Effector memory CD8-positive, alpha-beta T cell (primary cell): Measurements from ENCODE around the gene OR4D11.
"Not testable (repeated sequence)": the region's sequence is repeated elsewhere in the genome, so short reads cannot be mapped to it uniquely, and the experiment has no call there.

Source experiments
- ATAC-seq: fragments of 150-1000 bp; cut with Tn5 transposase; replicated peaks from 2 replicates; pipeline ENCODE4 v1.10.0; 2021; ENCODE audit warnings: mild to moderate bottlenecking, moderate library complexity
- DNase-seq, 3 experiments: peaks; one replicate each; pipeline ENCODE4 v3.0.0; 2021
- H3K27ac Mint-ChIP-seq, 2 donors: one replicate each; pipeline ENCODE4 v1.8.0; 2022; ENCODE audit warnings: mild to moderate bottlenecking in 2 of 2, mixed read lengths in 2 of 2, moderate library complexity in 2 of 2
- H3K27me3 Mint-ChIP-seq, 2 donors: one replicate each; pipeline ENCODE4 v1.8.0; 2022; ENCODE audit warnings: mixed read lengths in 2 of 2
- H3K36me3 Mint-ChIP-seq: one replicate; pipeline ENCODE4 v1.8.0; 2022; ENCODE audit warnings: mild to moderate bottlenecking, moderate library complexity, mixed read lengths; ENCODE audit not compliant: insufficient read depth
- H3K4me1 Mint-ChIP-seq, 2 donors: one replicate each; pipeline ENCODE4 v1.8.0; 2022; ENCODE audit warnings: low read depth in 2 of 2, mixed read lengths in 2 of 2
- H3K4me3 Mint-ChIP-seq, 2 donors: one replicate each; pipeline ENCODE4 v1.8.0; 2022; ENCODE audit warnings: mild to moderate bottlenecking in 2 of 2, mixed read lengths in 2 of 2, moderate library complexity in 2 of 2
- H3K9me3 Mint-ChIP-seq, 2 donors: one replicate each; pipeline ENCODE4 v1.8.0; 2022; ENCODE audit warnings: mixed read lengths in 2 of 2

The OR4D11 gene

DNA sequence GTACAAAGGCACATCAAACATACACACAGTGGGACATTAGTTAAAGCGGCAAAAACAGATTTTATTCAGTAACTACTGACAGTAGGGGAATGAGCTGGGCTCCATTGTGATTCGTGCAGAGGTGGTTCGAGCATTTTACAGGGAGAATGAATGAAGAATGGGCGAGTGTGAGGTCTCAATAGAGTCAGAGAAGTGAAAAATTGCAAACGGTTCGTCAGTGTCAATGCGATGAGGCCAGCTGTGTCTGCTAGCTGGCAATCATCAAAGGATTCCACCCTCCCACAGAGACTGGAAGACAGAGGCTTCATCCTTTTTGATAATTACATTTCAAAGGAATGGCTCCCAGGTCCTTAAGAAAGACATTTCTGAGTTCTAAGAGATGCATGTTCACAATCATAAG is 25.3 kb downstream of the OR4D11 start:
- Mint-ChIP-seq H3K27me3 (peaks cover 30 to 43% of the 10 kb centered on the region in 2 donors), H3K36me3 (no peaks in the 10 kb centered on the region), H3K27ac (no peak overlapping the region), H3K4me3 (no peak overlapping the region), H3K4me1 (no peaks in the 10 kb centered on the region), H3K9me3 (no peaks in the 10 kb centered on the region)
- no peak for ATAC-seq
- no peak for DNase-seq

DNA sequence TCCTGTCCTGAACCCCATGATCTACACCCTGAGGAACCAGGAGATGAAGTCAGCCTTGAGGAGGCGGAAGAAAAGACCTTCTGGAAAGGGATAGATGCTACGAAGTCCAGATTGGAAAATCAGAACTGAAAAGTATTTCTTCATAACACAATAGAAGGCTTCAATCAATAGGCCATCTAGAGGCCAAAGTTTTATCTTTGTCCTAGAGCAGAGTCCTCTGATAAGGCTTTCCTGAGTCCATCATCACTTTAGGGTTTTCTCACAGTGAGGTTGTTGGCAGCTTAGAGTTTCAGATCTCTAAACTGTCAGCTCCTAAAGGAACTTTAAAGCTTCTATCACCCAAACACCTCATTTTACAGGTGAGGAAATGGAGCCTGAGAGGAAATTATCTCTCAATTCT is 29.2 kb downstream of the OR4D11 start:
- Mint-ChIP-seq H3K9me3 (no peaks in the 10 kb centered on the region), H3K27ac (no peak overlapping the region), H3K36me3 (no peaks in the 10 kb centered on the region), H3K4me1 (peaks cover 0 to 9% of the 10 kb centered on the region in 2 donors), H3K27me3 (peaks cover 10 to 17% of the 10 kb centered on the region in 2 donors), H3K4me3 (no peak overlapping the region)
- no peak for DNase-seq
- ATAC-seq: no peak

DNA sequence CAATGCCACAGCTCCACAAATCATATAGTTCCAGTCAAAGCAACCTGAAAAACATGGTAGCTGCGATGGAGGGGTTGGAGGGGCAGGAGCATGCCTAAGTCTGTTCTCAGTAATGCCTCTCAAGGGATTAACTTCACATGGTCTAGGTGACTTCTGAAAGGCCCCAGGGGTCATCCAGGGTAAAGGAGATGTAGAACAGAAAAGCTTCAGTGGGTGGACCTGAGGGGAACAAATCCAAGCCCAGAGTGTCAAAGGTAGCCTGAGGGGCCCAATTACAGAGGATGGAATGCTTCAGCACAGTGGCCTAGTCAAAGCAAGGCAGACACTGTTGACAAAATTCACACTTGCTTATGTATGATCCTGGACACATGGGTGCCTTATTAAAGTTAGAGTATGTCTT is 31.3 kb downstream of the OR4D11 start:
- Mint-ChIP-seq H3K4me1 (peaks cover 0 to 13% of the 10 kb centered on the region in 2 donors), H3K27ac (no peak overlapping the region), H3K9me3 (no peaks in the 10 kb centered on the region), H3K27me3 (peaks cover 10 to 17% of the 10 kb centered on the region in 2 donors), H3K36me3 (peaks cover 3% of the 10 kb centered on the region), H3K4me3 (no peak overlapping the region)
- DNase-seq (no peak), ATAC-seq (no peak)

DNA sequence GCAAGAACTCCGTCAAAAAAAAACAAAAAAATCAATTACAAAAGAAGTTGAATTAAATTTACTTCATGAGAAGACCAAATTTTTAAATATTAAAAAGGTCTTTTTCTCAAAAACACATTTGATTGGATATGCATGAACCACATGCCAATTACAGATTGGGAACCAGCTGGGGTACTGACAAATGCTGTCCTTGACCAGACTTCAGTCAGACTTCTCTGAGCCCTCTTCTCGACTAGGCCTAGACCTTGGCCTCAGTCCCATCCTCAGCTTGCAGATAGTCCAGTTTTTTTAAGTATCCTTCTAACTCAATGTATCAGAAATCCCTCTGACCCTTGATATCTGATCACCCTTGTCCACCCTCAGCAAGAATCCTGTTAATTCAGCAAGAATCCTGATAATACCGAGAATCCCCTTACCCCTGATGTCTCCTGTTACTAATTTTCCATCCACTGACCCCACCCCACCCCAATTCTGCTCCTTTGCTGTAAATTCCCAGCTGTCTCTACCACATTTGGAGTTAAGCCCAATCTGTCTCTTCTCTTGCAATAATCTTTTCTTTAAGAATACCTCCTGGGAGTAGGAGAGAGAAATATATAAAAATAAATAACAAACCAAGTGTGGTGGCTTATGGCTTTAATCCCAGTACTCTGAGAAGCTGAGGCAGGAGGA is 38.9 kb downstream of the OR4D11 start:
- Mint-ChIP-seq H3K4me3 (no peak overlapping the region), H3K27me3 (peaks cover 8 to 12% of the 10 kb centered on the region in 2 donors), H3K27ac (no peak overlapping the region), H3K36me3 (peaks cover 3% of the 10 kb centered on the region), H3K9me3 (no peaks in the 10 kb centered on the region), H3K4me1 (peaks cover 0 to 7% of the 10 kb centered on the region in 2 donors)
- DNase-seq (no peak), ATAC-seq (no peak)

DNA sequence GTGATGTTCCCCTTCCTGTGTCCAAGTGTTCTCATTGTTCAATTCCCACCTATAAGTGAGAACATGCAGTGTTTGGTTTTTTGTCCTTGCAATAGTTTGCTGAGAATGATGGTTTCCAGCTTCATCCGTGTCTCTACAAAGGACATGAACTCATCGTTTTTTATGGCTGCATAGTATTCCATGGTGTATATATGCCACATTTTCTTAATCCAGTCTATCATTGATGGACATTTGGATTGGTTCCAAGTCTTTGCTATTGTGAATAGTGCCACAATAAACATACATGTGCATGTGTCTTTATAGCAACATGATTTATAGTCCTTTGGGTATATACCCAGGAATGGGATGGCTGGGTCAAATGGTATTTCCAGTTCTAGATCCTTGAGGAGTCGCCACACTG is 40.3 kb downstream of the OR4D11 start:
- not testable (repeated sequence) for ATAC-seq, DNase-seq, H3K36me3 Mint-ChIP-seq, H3K9me3 Mint-ChIP-seq, H3K4me1 Mint-ChIP-seq, H3K27ac Mint-ChIP-seq, H3K4me3 Mint-ChIP-seq
- H3K27me3 Mint-ChIP-seq: peaks cover 8 to 12% of the 10 kb centered on the region in 2 donors

DNA sequence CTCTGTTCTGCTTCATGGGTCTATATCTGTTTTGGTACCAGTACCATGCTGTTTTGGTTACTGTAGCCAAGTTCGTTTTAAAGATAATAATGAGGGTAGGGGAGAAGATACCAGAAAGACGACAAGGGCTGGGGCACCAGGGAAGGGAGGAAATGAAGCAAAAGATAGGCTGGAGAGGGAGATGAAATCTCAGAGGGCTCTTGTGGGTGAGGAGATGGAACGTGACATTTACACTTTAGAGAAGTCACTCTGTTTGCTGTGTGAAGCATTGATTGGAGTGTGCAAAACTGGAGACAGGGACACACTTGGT is 41.4 kb downstream of the OR4D11 start:
- H3K27me3 Mint-ChIP-seq: peaks cover 8 to 12% of the 10 kb centered on the region in 2 donors
- no peak for ATAC-seq
- no peak for DNase-seq
- H3K27ac Mint-ChIP-seq: no peak overlapping the region
- peaks cover 3 to 6% of the 10 kb centered on the region in 2 donors for H3K4me1 Mint-ChIP-seq
- no peak overlapping the region for H3K4me3 Mint-ChIP-seq
- H3K9me3 Mint-ChIP-seq: no peaks in the 10 kb centered on the region
- peaks cover 5% of the 10 kb centered on the region for H3K36me3 Mint-ChIP-seq

DNA sequence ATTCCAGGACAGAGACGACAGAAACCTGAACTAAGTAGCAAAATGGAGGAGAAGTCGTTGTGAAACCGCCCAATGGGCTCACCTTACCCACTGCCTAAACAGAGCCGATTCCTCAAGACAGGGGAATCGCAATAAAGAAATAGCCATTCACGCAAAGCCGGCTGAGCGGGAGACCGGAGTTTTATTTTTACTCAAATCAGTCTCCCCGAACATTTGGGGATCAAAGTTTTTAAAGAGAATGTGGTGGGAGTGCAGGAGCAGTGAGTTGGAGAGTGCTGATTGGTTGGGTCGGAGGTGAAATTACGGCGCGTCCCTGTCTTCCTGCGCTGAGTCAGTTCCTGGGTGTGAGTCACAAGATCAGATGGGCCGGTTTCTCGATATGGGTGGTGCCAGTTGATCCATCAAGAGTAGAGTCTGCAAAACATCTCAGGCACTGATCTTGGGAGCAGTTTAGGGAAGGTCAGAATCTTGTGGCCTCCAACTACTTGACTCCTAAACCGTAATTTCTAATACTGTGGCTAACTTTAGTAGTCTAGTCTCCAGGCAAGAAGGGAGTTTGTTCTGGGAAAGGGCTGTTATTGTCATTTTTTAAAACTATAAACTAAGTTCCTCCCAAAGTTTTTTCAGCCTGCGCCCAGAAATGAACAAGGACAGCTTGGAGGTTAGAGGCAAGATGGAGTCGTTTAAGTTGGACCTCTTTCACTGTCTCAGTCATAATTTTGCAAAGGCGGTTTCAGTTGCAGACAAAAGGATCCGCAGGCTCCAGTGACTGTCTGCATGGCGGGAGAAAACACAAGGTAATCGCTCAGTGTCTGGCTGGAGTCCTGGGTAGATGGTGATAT is 42.0 kb downstream of the OR4D11 start:
- Mint-ChIP-seq H3K27me3 (peaks cover 8 to 12% of the 10 kb centered on the region in 2 donors), H3K4me3 (no peak overlapping the region), H3K9me3 (no peaks in the 10 kb centered on the region), H3K4me1 (peaks cover 3 to 7% of the 10 kb centered on the region in 2 donors), H3K27ac (no peak overlapping the region), H3K36me3 (peaks cover 11% of the 10 kb centered on the region)
- DNase-seq (no peak), ATAC-seq (no peak)

DNA sequence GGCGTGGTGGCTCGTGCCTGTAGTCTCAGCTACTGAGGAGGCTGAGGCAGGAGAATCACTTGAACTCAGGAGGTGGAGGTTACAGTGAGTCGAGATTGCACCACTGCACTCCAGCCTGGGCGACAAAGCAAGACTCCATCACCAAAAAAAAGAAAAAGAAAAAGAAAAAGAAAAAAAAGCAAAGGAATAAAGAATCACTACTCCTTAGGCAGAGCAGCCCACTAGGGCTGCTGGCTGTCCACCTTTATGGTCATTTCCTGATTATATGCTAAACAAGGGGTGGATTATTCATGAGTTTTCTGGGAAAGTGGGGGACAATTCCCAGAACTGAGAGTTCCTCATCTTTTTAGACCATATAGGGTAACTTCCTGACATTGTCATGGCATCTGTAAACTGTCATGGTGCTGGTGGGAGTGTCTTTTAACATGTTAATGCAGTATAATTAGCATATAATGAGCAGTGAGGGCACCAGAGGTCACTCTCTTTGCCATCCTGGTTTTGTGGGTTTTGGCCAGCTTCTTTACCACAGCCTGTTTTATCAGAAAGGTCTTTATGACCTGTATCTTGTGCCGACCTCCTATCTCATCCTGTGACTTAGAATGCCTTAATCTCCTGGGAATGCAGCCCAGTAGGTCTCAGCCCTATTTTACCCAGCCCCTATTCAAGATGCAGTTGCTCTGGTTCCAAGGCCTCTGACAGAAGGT is 44.4 kb downstream of the OR4D11 start:
- not testable (repeated sequence) for ATAC-seq, H3K27ac Mint-ChIP-seq, DNase-seq, H3K9me3 Mint-ChIP-seq, H3K4me3 Mint-ChIP-seq
- peaks cover 8 to 12% of the 10 kb centered on the region in 2 donors for H3K27me3 Mint-ChIP-seq
- peaks cover 32% of the 10 kb centered on the region for H3K36me3 Mint-ChIP-seq
- peaks cover 17% of the 10 kb centered on the region in 2 donors for H3K4me1 Mint-ChIP-seq

DNA sequence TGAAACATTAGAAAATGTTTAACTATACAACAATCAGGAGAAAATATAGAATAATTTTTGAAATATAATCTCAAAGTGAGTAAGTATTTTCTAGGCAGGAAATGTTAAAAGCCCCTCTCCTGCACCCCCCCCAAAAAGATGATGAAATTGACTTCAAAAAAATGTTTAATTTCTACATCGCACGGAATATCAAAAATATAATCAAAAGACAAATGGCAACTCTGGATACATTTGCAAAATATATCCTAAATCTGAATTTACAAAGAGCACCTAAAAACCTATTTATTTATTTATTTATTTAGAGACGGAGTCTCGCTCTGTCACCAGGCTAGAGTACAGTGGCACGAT is 44.9 kb downstream of the OR4D11 start:
- Mint-ChIP-seq H3K4me1 (peaks cover 17% of the 10 kb centered on the region in 2 donors), H3K36me3 (peaks cover 32% of the 10 kb centered on the region), H3K27me3 (peaks cover 8 to 12% of the 10 kb centered on the region in 2 donors), H3K9me3 (no peaks in the 10 kb centered on the region), H3K27ac (no peak overlapping the region), H3K4me3 (no peak overlapping the region)
- DNase-seq (no peak), ATAC-seq (no peak)

DNA sequence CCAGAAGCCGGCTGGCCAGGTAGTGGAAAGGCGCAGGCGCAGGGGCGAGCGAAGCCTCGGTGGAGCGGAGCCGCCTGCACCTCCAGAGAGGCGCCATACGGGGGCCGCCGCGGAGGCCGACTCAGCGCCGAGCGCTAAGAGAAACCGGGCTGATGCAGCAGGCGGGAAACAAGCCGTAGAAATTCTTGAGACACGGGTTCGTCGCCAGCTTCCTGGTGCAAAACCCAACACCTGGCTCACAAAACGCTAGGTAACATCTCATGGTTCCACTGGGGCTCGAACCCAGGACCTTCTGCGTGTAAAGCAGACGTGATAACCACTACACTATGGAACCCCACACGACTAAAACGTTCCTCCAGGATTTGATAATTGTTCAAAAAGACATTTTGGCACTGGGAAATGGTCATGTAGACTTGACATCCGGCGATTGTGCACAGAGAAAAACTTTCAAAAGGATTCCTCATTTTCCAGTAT is 47.0 kb downstream of the OR4D11 start:
- ATAC-seq: peak; percentile 86
- peaks cover 36% of the 10 kb centered on the region for H3K36me3 Mint-ChIP-seq
- H3K27ac Mint-ChIP-seq: peak overlapping the region; percentile 99 to 100
- H3K4me1 Mint-ChIP-seq: peaks cover 17% of the 10 kb centered on the region in 2 donors
- DNase-seq: peak; percentile 81 to 87 (median 81)
- peaks cover 0 to under 1% of the 10 kb centered on the region in 2 donors for H3K27me3 Mint-ChIP-seq
- peak overlapping the region; percentile 88 to 96 for H3K4me3 Mint-ChIP-seq
- H3K9me3 Mint-ChIP-seq: no peaks in the 10 kb centered on the region

DNA sequence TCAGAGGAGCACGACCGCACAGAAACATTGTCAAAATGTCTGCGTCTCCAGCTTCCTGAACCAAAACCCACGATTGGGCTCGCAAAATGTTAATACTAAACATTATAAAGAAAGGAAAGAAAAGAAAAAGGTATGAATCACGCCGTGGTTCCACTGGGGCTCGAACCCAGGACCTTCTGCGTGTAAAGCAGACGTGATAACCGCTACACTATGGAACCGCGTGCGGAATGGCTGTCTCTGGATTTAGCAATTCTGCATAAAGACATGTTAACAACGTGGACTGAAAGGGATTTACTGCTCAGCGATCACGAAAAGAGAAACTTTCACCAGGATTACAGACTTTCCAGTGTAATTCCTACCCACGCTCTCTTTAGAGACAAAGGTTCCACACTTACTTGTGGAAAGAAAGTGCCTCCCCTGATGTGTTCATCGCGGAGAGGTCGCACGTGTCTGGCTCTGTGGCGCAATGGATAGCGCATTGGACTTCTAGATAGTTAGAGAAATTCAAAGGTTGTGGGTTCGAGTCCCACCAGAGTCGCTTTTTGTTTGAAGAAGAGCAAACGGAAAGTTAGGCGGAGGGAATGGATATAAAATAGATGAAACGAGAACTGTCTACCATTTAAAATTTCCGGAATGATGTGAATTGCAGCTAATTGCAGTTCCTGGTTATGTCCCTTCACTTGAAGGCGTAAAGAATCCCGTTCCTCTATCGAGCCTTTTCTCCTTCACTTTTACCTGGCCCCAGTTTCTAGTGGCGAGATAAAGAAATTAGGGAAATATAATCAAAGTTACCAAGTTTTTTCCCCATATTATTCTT is 47.7 kb downstream of the OR4D11 start:
- DNase-seq (peak; percentile 75 to 84 (median 79)), ATAC-seq (peak; percentile 57)
- Mint-ChIP-seq H3K4me3 (peak overlapping the region; percentile 88 to 96), H3K27ac (peak overlapping the region; percentile 99 to 100), H3K36me3 (peaks cover 43% of the 10 kb centered on the region), H3K4me1 (peaks cover 22% of the 10 kb centered on the region in 2 donors), H3K27me3 (no peaks in the 10 kb centered on the region), H3K9me3 (no peaks in the 10 kb centered on the region)

DNA sequence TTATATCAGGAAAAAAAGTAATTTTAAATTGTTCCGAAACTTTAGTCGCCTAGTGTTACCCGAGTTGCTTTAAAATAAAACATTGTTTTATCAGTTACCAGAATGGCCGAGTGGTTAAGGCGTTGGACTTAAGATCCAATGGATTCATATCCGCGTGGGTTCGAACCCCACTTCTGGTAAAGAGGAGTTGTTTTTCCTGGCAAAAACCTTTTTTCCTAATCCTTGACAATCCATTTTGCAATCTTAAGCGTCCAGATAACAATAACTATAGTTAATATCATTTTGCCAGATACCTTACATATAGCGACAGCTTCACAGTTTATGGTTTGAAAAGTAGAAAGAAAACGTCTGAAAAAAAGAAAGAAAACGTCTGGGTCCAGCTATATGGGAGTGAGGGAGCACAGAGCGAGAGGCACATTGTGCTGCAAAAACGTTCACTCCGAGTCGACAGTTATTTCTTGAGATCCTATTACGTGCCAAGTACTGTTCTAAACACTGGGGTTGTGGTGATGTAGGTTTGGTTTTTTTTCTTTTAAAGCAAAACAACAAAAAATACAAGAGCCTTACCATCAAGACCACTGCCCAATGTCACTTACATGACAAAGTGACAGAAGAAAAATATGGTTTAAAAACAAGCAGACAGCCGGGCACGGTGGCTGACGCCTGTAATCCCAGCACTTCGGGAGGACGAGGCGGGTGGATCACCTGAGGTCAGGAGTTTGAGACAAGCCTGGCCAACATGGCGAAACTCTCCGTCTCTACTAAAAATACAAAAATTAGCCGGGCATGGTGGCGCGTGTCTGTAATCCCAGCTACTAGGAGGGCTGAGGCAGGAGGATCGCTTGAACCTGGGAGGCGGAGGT is 48.5 kb downstream of the OR4D11 start:
- H3K36me3 Mint-ChIP-seq: peaks cover 51% of the 10 kb centered on the region
- peak overlapping the region; percentile 99 to 100 for H3K27ac Mint-ChIP-seq
- H3K9me3 Mint-ChIP-seq: no peaks in the 10 kb centered on the region
- peaks cover 27% of the 10 kb centered on the region in 2 donors for H3K4me1 Mint-ChIP-seq
- H3K27me3 Mint-ChIP-seq: no peaks in the 10 kb centered on the region
- DNase-seq: no peak
- H3K4me3 Mint-ChIP-seq: peak overlapping the region; percentile 88 to 96
- no peak for ATAC-seq
